ENCODE results near the gene ITPK1.

The ITPK1 gene

DNA sequence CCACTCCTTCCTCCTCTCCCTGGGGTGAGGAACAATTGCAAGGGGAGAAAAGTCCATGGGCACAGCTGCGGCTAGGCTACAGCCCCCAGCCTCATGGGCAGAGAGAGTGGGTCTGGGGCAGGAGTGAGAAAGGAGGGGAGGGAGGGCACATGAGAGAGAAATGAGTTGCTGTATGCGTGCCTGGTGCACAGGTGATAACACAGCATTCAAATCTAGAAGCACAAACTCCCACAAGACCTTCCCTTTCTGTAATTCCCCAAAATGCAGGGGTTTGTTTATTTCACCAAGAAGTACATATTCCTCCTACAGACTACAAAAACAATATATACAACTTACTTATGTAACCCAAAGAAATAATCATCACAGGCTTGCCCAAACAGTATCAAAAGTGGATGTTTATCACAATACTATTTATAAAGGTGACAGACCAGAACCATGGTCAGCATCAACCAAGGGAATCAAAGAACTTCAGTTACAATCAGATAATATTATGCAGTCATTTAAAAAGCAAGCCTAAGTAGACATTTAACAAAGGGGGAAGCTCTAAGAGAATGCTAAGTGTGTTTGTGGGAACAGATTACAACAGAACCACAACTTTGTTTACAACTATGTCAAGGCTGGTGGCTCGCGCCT, 54.2 kb downstream of the ITPK1 start:
- DNase-seq (ENCODE audit: low read depth), result no peak

GRCh38 chr14:93060841-93061240, 54.9 kb downstream of the ITPK1 start:
- no peak for DNase-seq (ENCODE audit: low read depth)

DNA sequence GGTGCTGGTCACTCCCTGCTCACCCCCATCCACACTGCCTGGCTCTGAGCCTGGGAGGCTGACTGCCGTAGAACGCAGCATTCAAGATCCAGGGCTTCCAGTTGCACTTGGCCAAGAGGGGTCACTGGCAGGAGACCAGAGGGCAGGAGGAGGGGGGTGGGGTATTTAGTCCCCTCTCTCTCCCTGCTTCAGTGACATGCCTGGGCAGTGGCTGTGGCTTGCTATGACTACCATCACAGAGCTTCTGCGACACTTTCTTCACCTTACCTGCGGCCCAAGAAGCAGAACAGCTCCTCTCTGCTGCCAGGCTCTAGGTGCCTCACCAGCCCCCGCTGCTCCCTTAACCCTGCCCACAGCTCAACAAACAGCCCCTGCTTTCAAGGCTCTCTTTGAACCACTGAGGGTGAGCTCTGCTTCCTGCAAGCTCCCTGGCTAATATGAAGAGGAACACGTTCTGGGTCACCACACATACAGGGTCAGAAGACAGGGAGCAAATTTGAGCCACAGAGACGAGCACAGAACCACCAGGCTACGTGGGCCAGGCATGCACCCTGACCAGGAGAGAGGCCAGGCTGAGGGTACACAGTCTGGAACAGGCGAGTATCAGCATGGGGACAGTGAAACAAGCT, 55.7 kb downstream of the ITPK1 start:
- DNase-seq (ENCODE audit: low read depth), result no peak

- DNase-seq (ENCODE audit: low read depth), result no peak
Observed at GRCh38 chr14:93059260-93059659, 56.5 kb downstream of the ITPK1 start.

DNA sequence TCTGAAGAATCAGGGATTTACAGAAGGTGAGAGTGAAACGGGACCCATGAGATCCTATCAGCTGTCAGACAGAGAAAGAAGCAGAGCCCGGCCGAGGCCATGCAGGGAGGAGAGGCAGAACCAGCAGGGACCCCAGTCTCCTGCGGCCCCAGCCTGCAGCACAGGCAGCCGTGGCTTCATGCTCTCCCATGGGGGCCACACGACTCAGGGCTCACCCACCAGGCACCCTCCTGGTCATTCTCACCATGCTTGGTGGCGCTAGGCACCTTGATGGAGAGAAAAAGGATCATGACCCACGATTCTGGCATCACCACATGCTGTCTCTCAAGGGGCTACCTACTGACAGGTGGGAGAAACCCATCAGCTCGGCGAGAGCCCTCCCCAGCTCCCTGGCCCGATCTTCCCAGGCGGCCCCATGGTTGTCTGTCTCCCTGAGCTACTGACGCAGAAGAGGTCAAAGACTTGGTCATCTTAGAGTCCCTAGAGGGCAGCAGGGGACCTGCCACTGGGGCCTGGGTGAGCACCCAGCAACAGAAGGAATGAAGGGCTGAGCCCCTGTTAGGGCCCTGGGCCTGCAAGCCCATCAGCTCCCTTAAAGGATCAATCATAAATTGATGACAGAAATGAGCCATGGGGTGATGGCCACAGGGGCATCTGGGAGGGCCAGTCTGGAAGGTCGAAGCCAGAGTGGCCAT, 58.0 kb downstream of the ITPK1 start:
- no peak for DNase-seq (ENCODE audit: low read depth)

- no peak for DNase-seq (ENCODE audit: low read depth)
Observed at GRCh38 chr14:93056840-93057585, 58.7 kb downstream of the ITPK1 start.

DNA sequence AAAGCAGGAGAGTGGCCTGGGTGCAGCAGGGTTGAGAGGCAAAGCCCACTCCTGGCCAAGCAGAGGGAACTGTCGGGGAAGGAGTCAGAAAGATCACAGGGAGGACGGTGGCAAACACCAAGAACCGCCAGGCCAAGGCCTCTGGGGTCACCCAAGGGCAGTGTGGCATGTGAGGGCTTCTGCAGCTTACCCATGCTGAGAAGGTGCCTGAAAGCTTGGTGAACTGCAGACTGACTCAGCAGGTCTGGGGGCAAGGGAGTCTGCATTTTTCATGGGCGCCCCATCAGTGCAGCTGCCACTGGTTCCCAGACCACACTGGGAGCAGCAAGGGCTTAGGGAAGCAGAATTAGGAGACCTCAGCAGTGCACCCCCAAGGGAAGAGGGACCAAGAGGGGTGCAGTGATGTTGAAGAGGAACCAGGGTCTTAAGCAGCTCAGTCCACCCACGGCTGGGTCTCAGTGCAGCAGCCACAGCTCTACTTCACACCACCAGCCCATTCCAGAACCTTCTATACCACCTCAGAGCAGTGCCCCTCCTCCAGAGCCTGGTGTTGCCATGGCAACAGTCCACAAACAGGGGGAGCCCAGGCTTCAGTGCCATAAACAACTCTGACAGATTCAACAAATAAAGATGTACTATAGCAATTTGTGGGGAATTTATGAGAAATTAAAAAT, 59.4 kb downstream of the ITPK1 start:
- DNase-seq (ENCODE audit: low read depth), result no peak

DNA sequence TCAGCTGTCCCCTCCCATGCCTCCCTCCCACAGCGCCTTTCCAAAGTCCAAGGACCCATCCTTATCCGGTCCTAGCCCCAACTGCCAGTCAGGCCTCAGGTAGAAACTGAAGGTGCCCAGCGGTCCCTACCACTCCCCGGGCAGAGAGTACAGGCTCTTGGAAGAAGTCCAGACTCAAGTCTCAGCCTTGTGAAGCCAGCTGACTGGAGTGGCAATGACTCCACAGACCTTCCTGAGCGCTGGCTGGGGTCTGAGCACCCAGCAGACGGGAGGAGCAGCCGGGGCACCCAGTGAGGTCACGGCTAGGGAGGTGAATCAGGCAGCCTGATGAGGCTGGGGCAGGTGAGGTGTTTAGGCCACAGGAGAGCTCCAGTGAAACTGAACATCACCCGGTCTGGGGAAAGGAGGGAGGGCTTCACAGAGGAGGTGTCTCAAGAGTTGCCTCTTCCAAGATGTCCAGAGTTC, 60.0 kb downstream of the ITPK1 start:
- DNase-seq (ENCODE audit: low read depth), result no peak

- no peak for DNase-seq (ENCODE audit: low read depth)
Observed at GRCh38 chr14:93054876-93055275, 60.8 kb downstream of the ITPK1 start.

DNA sequence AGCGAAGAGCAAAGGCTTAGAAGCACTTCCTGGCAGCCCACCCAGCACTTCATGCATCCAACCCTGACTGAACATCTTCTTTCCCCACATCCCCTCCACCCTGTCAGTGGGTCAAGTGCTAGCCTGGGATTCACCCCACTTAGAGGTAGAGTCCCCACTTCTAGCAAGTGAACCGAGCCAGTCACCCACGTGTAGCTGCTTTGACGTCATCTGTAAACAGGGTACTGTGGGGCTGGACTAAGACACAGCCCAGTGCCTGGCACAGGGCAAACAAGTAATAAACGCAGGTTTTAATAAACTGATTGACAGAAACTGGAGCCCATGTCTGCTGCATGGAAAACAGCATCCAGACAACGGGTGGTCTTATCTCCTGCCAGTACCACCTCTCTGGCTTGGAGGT, 61.7 kb downstream of the ITPK1 start:
- no peak for DNase-seq (ENCODE audit: low read depth)

GRCh38 chr14:93051600-93052546, 63.9 kb downstream of the ITPK1 start:
- DNase-seq (ENCODE audit: low read depth), result no peak

- no peak for DNase-seq (ENCODE audit: low read depth)
Observed at GRCh38 chr14:93050761-93051160, 65.0 kb downstream of the ITPK1 start.

DNA sequence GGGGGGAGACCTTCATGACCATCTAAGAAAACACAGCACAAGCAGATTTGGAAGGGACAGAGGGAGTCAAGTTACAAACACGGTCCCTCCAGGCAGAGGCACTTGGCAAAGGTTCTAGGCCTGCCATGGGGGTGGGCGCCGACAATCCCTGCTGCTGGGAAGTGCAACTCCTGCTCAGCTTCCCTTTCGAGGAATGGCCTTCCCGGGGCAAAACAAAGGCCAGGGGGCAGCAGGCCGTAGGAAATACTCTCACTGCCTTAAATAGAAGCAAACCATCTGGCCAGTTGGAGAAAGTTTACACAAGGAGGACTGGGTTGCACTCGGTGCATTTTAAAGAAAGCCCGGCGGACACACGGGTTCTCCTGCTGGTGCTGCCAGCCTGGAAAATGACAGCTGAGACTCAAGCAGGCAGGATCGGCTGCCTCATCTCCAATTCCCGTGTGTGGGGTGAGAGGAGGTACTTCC, 65.8 kb downstream of the ITPK1 start:
- no peak for DNase-seq (ENCODE audit: low read depth)

DNA sequence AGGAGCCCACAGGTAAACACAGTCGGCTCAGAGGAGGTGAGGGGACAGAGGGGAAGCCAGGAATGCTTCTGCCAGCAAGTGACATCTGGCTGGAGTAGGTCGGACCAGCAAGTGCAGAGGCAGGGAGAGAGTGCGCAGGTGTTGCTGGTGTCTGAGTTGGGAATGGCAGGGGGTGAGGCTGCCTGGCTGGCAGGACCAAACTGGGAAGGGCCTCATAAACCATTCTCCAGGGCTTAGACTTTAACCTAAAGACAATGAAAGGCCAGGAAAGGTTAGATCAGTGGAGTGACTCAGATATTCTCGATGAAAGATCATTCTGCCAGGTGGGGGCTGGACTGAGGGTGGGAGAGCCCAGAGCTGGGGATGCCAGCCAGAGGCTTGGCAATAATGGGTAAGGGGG, 66.4 kb downstream of the ITPK1 start:
- no peak for DNase-seq (ENCODE audit: low read depth)

DNA sequence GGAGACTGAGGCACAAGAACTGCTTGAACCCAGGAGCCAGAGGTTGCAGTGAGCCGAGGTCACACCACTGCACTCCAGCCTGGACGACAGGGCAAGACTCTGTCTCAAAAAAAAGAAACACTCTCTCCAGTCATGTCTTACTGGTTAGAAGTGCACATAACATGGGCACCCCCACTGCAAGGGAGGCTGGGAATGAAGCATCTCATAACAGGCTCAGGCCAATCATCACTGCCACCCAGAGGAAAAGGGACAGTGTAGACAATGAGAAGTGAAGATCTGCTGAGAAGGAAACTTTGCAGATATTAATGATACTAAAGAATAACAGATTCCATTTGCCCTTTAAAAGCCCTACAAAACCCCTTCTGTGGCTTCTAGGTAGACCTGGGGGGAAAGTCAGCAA, 66.9 kb downstream of the ITPK1 start:
- no peak for DNase-seq (ENCODE audit: low read depth)

DNA sequence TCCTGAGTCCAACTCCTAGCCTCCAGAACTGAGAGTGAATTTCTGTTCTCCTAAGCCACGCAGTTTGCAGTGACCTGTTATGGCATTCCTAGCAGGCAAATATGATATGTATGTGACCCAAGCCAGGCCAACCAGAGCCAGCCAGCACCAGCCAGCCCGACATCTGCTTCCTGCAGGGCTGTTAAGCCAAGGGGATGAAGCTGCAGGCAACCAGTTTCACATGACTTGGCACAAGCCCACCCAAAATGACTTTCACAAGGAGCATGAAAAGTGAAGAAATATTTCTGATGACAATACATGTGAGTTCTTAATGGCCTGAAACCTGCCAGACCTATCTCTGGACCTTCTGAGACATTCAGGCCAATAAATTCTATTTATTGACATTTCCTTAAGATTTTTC, 68.1 kb downstream of the ITPK1 start:
- DNase-seq (ENCODE audit: low read depth), result no peak

- DNase-seq (ENCODE audit: low read depth), result no peak
Observed at GRCh38 chr14:93047157-93047556, 68.6 kb downstream of the ITPK1 start.

DNA sequence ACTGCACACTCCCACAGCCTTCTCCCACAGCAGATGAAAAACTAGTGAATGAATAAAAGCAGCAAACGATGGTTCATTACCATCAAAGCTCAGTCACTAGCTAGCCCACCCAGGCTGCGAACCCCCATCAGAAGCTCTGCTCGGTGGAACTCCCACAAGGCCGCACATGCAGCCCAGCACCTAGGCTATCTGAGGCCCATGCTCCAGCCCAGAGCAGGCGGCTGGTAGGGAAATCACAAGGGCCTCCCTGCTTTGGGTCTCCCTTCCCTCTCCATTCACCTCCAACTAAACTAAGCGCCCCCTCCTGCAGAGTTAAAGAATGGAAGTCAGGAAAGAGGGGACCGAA, 69.0 kb downstream of the ITPK1 start:
- no peak for DNase-seq (ENCODE audit: low read depth)

DNA sequence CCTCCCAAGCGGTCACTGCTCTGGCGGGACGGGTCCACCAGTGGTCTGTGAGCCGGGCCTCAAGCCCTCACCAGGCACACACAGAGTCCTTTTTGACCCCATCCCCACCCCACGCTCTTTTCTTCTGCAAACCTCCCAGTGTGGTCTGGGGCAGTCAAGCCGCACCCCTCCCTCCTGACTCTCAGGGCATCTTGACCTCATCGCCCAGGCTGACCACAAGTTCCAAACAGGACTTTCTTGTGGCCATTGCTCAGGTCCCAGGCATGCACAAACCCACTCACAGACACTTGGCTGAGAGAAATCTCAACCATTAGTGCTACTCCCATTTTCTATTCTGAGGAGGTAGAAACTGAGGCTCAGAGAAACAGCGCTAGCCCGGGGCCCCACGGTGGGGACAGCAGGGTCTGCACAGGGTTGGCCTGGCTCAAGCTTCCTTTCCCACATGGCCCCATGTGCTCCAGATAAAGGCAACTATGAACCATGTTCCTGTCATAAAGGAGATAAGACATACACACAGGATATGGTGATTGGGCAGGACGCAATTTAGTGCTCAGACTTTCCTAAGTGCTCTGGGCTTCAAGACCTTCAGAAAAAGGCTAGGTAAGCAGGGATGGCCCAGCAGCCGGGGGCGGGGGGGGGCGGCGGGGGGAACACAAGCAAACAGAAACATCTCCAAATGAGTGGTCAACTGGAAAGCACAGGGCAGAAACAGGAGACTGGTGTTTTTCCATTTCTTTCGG, 69.6 kb downstream of the ITPK1 start:
- no peak for DNase-seq (ENCODE audit: low read depth)

GRCh38 chr14:93045211-93045674, 70.5 kb downstream of the ITPK1 start:
- no peak for DNase-seq (ENCODE audit: low read depth)
